Glomerular visceral epithelial cell (primary cell): ENCODE results near the gene BRIP1.

ENCODE experiments used
- DNase-seq: peaks from one replicate; pipeline ENCODE4 v3.0.0-alpha.2; 2016; ENCODE audit errors: extremely low spot score

Gene BRIP1

GRCh38 chr17:61662741-61663140, 200.6 kb downstream of the BRIP1 start:
- DNase-seq, result no peak

DNA sequence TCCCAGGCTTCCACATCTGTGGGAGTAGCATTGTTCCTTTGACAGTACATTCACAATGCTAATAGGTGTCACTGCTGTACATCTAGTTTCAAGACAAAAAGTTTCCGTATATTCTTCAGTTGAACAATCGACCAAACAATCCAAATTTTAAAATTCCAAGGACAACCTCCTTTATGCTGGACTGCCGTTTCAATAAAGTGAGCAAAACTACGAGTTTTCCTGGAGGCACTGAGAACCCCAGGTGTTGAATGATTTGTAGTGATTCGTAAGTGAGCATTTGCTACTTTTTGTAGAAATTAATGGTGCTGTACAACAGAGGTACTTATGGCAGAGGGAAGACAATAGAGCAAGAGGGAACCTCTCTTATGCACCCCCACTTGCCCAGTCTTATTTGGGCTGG, 201.1 kb downstream of the BRIP1 start:
- DNase-seq, result no peak

DNA sequence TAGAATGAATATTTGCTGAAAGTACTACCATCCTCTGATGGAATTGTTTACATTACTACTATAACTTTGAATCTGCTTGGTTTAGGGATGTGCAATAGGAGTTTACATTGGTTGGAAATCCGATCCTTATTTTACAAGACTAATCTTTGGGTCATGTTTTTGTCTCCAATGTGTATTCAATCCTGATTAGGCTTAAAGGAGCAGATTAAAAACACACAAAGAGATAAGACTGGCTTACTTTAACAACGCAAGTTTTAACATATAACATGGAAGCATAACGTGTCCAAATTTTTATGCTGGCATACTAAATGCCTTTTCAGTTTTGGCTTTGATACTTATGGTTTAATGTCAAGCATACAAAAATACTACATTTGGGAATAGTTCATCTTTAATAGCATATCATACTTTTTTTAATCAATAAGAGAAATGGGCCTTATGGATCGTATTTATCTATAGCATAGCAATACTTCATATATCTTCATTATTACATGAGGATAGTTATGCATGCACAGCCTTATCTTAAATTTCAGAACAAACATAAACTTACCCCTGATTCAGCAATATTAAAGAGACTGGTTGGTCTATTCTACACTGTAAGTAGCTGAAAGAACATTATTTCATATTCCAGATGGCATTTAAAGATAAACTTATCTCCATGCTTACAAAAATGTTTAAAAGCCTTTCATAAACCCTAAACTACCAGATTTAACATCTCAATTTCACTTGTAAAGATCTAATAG, 202.4 kb downstream of the BRIP1 start:
- no peak for DNase-seq

- DNase-seq, result no peak
Observed at GRCh38 chr17:61659437-61659836, 203.9 kb downstream of the BRIP1 start.

- DNase-seq, result no peak
Observed at GRCh38 chr17:61658183-61658582, 205.1 kb downstream of the BRIP1 start.

GRCh38 chr17:61657338-61657737, 206.0 kb downstream of the BRIP1 start:
- no peak for DNase-seq

GRCh38 chr17:61656721-61657217, 206.6 kb downstream of the BRIP1 start:
- DNase-seq, result no peak

DNA sequence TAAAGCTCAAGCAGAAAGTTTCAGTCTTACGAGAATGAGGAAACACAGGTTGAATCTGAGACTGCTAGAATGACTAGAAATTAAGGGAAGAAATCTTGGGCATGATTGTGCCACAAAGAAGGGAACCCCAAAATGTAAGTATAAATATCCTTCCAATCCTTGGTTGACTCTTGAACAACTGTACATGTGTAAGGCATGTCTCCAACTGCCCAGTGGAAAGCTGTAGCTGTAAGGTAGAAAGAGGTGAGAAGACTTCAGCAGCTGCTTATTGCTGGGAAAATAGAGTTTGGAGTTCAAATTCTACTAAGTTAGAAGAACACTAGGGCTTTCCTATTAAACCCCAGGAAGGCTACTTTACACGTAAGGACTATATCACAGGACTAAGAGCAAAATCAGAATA, 212.6 kb downstream of the BRIP1 start:
- DNase-seq, result no peak

DNA sequence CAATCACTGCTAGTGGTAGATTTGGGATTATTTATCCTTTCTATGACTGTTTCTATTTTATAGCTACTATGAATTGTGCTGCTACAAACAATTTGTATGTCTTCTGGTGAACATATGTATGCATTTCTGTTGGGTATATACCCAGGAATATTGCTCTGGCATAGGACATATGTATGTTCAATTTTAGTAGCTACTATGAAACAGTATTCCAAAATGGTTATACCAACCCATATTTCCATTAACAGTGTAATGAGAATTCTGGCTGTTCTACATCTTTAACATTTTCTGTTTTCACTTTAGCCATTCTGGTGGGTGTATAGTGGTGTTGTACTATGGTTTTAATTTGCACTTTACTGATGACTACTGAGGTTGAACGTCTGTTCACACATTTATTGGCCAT, 214.7 kb downstream of the BRIP1 start:
- no peak for DNase-seq

- no peak for DNase-seq
Observed at GRCh38 chr17:61647047-61647446, 216.3 kb downstream of the BRIP1 start.

DNA sequence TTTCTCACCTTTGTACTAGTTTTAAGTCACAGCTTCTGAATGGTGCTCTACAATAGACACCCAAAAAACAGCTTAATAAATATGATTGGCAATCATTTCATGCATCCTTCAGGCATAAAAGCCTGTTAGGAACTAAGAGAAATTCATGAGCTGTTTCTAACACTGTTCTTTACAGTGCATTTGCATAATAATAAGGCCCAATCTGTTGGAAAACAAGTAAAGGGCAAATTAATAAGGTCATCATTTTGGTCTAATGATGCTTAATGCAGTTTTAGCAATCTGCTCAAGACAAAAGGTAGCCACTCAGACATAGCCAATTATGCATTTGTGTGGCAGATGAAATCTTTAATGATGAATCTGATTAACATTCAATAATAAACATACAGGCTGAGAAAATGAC, 216.8 kb downstream of the BRIP1 start:
- DNase-seq, result no peak

DNA sequence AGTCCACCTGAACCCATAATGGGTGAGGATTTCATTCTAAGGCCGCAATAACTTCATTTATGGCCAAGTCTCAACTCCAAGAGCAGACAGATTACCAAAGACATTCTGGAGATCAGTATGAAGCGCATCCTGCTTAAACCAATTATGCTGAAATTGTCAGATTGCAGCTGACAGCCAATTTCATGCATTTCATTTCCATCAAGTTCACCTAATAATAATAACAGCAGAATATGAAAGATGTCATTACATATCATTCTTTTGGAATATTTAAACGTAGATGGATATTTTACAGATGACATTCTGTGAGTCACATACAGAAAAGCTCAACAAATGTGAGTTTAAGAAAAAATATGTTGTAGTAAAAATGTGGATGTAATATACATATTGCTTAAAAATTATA, 217.4 kb downstream of the BRIP1 start:
- DNase-seq, result no peak

GRCh38 chr17:61644800-61645774, 218.2 kb downstream of the BRIP1 start:
- DNase-seq, result no peak

DNA sequence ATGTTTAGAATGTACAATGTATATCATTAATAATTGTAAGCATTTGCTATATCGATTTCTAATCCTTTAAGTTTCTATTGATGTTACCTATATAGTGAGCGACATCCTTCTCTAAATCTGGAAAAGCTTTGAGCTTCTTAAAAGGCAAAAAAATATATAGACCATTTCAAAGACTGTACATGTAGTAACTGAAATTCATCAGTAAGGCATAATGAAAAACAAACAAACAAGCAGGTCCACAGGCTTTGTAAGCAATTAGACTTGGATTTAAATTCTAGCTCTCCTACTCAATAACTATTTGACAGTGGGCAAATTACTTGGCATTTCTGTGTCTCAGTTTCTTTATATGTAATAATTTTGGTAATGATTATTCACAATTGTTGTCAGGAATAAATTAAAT, 220.6 kb downstream of the BRIP1 start:
- DNase-seq, result no peak

DNA sequence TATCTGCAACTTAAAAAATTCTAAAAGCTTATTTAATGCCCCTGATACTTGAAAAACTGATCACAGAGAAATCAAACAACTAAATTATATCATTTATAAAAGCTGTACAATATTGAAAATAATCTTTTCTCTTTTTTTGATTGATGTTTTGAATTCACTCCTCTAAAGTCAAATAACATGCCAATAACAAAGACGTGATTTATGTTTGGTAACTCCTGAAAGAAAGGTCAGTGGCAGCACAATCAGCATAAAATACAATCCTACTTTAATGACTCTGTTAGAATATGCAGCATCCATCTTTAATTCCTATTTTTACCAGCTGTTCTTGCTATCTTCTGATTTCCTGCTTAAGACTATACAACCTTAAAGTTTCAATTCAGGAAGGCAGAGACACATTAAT, 221.6 kb downstream of the BRIP1 start:
- no peak for DNase-seq

GRCh38 chr17:61641084-61641483, 222.2 kb downstream of the BRIP1 start:
- DNase-seq, result no peak

DNA sequence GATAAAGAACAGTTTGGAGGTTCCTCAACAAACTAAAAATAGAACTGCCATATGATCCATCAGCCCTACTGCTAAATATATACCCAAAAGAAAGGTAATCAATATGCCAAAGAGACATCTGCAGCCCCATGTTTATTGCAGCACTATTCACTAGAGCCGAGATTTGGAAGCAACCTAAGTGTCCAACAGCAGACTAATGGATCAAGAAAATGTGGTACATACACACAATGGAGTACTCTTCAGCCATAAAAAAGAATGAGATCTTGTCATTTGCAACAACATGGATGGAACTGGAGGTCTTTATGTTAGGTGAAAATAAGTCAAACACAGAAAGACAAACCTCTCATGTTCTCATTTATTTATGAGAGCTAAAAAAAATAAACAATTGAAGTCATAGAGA, 223.5 kb downstream of the BRIP1 start:
- DNase-seq, result no peak

DNA sequence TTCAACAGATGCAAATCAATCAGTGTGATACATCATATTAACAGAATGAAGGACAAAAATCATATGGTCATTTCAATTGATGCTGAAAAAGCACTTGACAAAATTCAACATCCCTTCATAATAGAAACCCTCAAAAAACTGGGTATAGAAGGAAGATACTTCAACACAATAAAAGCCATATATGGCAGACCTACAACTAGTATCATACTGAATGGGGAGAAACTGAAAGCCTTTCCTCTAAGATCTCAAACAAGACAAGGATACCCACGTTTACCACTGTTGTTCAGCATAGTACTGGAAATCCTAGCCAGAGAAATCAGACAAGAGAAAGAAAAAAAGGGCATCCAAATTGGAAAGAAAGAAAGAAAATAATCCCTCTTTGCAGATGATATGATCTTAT, 225.2 kb downstream of the BRIP1 start:
- DNase-seq, result no peak

DNA sequence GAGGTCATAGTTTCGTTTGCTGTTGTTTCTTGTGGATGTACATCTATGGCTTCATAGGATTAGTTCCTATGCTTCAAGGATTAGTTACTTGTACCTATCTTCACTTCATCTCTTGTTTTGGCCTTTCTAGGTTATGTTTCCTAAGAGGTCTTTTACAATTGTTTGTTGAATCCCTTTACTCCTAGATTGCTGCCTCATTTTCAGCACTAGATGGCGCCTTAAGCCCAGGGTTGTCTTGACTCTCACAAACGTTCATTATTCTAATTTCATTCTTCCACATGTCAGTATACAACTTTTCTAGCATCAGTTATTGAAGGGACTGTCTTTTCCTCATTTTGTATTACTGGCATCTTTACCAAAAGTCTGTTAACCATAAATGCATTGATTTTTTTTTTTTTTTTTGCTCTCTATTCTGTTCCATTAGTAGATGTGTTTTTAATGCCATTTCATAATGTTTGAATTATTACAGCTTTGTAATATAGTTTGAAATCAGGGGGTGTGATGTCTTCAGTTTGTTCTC, 227.4 kb downstream of the BRIP1 start:
- DNase-seq, result peak; percentile 57

DNA sequence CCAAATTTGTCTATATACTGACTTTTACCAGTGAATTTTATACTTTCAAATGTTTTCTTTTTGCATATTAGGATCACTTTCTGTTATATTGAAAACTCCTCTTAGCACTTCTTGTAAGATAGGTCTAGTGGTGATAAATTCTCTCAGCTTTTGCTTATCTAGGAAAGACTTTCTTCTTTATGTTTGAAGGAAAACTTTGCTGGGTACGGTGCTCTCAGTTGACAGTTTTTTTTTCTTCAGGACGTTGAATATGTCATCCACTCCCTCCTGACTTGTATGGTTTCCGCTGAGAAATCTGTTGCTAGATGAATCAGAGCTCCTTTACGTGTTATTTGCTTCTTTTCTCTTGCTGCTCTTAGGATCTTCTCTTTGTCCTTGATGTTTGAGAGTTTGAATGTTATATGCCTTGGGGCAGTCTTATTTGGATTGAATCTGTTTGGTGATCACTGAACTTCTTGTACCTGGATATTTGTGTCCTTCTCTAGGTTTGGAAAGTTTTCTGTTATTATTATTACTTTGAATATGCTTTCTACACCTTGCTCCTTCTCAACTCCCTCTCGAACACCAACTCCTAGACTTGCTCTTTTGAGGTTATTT, 228.3 kb downstream of the BRIP1 start:
- no peak for DNase-seq

GRCh38 chr17:61634011-61634539, 229.3 kb downstream of the BRIP1 start:
- no peak for DNase-seq

DNA sequence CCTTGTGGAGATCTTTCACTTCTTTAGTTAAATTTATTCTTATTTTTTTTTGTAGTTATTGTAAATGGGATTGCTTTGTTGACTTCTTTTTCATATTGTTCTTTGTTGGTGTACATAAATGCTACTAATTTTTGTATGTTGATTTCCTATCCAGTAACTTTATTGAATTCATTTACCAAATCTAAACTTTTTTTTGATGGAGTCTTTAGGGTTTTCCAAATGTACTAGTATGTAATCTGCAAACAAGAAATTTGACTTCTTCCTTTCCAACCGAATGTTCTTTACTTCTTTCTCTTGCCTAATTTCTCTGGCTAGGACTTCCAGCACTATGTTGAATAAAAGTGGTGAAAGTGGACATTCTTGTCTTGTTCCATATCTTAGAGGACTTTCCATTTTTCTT, 230.5 kb downstream of the BRIP1 start:
- DNase-seq, result no peak
